KBM-7 (cell line): ENCODE data around the gene CEMIP2.

Experiments used
- DNase-seq: peaks from one replicate; pipeline ENCODE4 v3.0.0-alpha.2; 2015
- in situ Hi-C: fragments of 300-500 bp; cut with MboI; formaldehyde crosslinking; loops from 2 replicates; pipeline ENCODE4 v1.14.3; 2020; ENCODE audit warnings: low sequenced_read_pairs, low pct_unique_long_range_greater_than_20kb, mixed read lengths

CEMIP2 gene

DNA sequence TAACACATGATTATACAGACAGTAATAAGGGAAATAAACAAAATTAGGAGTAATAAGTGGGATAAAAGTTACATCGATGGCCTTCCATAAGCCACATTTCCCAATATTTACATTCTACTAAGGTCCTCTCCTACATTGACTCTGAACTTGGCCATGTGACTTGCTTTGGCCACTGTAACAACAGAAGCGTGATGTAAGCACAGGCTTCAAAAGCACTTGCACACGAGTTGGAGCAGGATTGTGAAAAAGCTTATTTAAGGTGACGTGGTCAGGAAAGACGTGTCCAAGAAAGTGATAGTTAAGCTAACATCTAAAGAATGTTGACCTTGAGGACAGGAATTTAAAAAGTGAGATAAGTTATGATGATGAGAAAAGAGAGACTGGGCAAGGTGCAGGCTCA lies 9.8 kb upstream of the CEMIP2 start:
- in situ Hi-C loops, result no loop called here
- DNase-seq, result no peak

DNA sequence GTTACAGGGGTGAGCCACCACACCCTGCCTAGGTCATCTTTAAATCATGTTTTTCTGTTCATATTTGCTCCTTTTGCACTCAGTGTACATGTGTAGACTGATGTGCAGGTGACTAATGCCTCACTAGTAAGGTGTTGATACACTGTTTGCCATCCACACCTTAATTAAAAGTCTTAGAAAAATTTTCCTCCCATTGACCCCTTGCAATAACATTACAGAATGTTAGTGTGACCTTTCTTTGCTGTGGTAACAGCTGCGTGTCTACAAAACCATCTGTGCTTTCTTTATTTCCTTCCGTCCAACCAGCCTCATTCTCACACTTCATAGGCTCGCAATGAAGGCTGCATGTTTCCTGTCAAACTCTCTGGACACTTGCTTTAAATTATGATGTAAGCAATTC lies 6.6 kb upstream of the CEMIP2 start:
- in situ Hi-C loops, result no loop called here

DNA sequence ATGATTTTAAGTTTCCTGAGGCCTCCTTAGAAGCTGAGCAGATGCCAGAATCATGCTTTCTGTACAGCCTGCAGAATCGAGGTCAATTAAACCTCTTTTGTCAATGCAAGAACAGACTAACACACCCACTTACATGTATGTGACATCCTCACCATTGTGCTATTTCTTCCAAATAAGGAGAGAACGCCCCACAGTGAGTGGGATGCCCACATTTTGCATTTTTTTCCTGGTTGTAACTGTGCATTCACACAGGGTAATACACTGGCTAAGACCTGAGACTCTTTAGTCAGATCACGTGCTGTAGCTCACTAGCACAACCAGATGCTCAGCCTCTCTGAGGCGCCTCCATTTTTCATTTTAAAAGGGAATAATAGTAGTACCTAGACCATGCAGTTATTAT lies 4.4 kb upstream of the CEMIP2 start:
- in situ Hi-C loops, result no loop called here
- DNase-seq, result no peak

More for the DNA sequence above, 6.6 kb upstream of the CEMIP2 start:
- DNase-seq, result no peak

DNA sequence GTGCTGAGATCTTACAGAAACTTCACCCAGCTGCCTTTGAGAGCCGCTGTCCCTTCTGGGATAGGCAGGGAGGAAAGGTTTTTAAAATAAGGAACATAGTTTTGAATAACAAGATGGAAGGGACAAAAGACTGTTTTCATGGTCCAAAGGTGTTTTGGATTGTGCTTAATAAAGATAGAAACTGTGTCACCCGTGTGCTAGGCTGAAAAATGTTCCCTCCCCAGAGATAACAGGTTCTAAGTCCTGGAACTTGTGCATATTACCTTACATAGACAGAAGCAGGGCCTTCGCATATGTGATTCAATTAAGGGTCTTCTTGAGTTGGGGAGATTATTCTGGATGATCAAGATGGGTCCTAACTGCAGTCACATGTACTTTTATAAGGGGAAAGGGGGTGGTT lies 1.9 kb upstream of the CEMIP2 start:
- no peak for DNase-seq
- in situ Hi-C loops, result no loop called here

DNA sequence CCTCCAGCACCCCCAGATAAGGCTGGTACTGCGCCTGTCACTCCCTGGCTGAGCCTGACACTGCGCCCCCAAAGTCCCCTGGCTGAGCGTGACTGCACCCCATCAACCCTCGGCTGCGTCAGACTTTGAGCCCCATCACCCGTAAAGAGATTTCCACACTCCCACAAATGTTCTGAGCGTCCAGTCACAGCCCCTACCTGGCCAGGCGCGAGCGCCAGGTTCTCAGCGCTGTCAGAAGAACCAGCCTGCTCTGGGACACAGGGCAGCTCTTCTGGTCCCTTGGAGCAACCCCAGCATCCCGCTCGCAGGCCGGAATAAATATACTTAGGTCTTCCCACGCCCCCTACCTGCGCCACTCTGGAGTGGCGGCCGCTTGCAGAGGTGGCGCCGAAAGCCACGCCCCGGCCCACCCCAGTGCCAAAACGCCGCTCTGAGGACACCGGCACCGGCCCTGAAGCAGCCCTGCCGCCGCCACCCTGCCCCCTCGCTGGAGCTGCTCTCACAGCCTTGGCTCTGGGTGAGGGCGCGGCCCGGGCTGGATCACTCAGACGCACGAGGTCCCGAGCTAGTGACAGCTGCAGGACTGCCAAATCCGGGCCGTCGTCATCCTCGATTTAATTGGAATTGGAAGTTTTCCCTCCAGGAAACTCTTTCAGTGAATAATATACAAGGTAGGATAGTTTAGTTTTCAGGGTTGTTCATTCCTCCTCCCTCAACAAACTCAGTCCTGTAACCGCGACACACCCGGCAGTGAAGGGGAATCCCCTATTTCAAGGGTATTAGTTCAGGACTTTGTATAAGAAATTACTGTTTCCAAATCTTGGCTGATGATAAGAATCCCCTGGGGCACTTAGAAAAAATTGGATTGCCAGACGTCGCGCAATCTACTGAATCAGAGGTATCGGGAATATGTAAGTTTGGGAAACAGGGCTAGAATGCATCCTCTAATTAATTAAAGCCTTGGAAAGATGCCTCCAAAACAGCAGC lies 1.2 kb upstream of the CEMIP2 start:
- DNase-seq, result peak; percentile 46
- in situ Hi-C loops, result no loop called here

DNA sequence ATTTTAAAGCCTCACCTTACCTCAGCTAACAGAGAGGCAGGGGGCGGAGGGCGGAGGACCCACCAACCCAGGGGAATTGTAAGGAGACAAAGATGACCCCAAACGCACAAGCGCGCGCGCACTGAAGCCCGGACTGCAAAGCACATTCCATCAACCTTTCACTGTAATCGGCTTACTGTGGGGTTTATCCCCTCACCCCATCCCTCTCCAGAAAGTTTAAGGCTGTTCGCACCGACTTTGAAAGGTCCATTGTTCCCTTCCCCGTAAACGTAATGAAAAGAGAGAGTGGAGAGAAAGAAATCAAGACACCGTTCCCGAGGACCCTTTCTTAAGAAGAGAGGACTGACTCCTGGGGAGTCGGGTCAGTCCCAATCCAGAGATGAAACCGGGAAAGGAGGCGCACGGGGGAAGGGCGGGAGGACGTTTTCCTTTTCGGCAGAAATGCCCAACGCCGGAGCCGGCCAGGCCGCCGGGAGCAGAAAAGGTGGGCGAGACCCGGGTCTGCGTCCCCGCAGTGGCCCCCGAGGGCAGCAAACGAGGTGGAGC lies 464 bp downstream of the CEMIP2 start:
- in situ Hi-C loops, result no loop called here
- peak; percentile 23 for DNase-seq

DNA sequence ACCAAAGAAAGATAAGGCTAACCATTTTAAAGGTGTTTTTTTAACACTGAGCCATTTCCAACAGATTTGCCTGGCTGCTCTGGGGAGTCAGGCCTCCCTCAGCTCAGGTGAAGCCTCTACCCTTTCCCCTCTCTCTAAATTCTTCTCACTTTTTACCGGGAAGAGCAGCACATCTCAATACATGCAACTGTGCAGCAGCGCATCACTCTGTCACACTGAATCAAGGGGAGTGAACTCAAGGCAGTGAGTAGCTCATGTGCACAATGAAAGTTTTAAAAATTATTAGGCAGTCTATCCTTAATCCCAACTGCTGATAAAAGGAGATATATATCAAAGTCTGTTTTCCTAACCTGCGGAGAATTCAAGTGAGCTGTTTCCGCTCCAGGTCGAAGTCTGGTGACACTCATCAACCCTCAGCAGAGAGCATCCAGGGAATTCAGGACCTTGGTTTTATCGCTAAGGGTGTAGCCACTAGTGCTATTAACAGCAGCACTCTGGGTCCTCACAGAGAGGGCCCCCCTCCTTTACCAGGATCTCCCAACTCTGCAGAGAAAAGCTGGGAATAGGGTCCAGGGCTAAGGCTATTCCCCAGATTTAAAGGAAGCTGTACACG lies 1.0 kb downstream of the CEMIP2 start:
- no peak for DNase-seq
- in situ Hi-C loops, result no loop called here

DNA sequence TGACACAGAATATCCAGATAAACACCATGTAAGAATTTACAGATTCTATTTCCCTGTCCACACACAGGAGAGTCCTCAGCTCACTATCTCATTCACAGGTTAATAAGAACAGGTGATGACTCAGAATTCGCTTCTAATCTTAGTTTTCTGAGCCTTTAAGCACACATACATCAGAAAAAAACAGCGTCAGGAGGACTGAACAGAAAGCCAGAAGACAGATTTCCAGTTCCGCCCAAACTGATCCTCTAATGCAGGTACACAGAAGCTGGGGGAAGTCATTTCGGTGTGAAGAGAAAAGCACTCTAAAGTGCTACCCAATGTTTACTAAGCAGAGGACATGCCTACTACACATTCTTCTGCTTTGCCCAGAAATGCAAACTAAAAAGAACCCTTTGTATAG lies 1.6 kb downstream of the CEMIP2 start:
- in situ Hi-C loops, result no loop called here
- DNase-seq, result no peak

DNA sequence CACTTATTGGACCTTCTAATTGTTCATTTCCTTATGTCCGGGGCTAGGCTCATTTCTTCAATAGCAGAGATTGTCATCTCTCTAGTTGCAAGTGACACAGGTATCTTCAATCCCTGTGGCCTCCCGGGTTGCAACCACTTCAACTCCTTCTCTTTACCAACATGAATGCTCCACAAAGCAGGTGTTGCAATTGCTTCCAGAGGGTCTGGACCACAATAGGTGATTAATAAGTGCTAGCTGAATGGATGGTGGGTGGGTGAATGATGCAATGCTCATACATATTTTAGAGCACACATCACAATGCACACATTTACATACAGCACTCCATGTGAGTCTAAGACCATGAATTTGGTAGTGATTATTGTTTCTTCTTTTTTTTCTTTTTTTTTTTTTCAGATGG lies 2.6 kb downstream of the CEMIP2 start:
- no peak for DNase-seq
- in situ Hi-C loops, result no loop called here

DNA sequence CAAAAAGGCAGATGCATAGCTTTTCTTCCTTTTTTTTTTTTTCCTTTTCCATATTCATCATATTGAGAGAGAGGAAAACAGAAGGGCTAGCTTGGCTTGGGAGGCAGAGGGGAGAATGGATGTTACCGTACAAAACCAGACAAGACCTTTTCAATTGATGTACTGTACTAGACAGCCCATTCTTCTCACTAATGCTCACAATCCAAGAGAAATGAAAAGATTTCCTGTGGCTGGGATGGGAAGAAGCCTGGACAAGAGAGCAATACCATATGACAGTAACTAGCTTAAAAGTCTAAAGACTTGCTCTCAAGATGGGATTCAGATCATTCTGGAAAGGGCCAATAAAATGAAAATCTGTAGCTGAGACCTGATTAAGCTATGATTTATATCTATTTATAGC lies 3.4 kb downstream of the CEMIP2 start:
- in situ Hi-C loops, result no loop called here
- no peak for DNase-seq

DNA sequence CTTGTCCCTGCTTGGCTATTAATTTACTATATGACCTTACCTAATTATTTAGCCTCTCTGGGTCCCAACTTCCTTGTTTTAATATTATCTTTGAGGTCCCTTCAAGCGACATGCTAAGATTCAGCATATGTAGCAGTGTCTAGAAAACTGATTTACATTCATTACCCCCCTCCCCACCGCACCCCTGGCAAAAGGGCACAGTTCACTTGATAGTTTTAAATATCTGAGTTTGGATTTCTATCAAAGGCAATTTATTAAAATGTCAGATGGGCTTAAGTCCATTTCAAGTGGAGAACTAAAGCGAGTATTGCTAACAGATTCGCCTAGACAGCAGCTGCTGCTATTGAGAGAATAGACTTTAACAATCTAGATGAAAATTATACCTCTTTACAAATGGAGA lies 3.9 kb downstream of the CEMIP2 start:
- no peak for DNase-seq
- in situ Hi-C loops, result no loop called here

DNA sequence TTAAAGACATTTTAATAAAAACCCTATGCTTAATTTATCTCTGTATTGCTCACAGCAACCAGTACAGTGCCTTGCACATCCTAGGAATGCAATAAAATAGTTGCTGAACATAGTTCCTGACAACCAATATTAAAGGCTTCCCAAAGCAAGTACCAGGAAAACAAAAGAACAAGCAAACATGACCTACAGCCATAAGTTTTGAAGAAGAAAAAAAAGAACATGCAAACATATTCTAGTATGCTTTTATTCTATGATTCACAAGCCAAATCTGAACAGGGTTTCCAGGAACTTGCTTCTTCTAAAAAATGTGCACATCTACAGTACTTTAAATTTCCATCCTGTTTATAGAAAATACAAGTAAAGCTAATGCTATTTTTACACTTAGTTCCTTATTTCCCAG lies 4.5 kb downstream of the CEMIP2 start:
- no peak for DNase-seq
- in situ Hi-C loops, result no loop called here

DNA sequence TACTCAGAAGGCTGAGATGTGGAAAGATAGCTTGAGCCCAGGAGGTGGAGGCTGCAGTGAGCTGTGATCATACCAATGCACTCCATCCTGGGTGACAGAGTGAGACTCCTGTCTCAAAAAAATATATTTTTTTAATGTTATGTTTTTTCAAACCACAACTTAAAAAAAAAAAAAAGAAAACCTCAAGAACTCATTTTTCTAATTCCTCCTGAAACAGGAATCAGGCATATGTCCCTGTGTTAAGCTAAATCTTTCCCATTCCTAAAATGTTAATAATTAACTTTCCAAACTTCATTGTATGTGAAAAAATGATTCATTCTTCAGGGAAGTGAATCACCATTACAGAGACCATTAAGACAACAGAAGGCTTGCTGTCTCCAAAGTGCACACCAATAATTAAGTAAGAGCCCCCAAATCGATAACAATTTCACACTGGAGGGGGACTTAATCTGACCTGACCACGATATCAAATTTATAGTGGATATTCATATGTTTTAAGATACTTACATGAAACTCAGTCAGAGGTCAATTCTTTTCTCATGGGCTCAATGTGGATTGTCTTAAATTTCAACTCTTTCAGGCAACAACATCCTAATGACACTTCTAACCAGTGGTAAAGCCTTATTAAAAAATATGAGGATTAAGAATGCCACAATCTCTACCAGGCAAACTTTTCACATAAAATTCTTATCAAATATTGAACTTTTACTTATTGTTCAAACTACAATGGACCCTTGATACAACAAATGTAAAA lies 5.2 kb downstream of the CEMIP2 start:
- in situ Hi-C loops, result no loop called here

DNA sequence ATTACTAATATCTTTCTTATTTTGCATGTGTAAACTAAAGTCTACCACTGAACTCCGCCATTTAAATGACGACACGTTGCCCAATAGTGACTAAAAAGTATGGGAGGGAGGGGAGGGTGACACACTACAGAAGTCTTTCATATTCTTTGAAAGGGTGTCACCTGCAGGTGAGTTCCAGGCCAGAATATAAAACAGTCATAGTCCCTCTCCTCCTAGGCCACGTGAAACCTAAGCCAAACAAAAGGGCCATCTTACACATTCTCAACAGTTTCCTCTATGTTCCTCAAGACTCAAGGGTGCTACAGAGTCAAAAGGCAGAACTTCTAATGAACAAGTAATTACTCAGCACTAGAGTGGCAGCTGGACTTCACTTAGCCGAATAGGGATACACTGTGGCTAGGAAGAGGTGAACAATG lies 6.4 kb downstream of the CEMIP2 start:
- DNase-seq, result no peak
- in situ Hi-C loops, result no loop called here

More for the DNA sequence above, 5.2 kb downstream of the CEMIP2 start:
- DNase-seq, result no peak

DNA sequence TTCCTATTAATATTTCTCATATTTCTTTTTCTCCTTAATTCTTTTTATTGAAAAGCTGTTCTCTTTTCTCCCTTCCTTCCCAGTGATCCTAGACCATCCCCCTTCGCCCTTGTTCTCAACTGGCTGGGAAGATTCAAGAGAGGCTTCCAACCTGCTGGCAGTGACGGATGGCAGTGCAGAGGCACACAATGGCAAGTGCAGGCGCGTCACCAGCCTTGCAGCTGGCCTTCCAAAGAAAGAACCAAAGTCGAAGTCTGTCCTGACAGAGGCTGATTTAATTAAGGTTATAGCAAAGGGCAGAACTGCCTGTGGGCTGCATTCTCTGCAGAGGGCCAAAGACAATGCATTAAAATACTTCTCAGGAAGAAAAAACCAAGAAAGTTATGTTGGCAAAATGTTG lies 7.4 kb downstream of the CEMIP2 start:
- DNase-seq, result no peak
- in situ Hi-C loops, result no loop called here

DNA sequence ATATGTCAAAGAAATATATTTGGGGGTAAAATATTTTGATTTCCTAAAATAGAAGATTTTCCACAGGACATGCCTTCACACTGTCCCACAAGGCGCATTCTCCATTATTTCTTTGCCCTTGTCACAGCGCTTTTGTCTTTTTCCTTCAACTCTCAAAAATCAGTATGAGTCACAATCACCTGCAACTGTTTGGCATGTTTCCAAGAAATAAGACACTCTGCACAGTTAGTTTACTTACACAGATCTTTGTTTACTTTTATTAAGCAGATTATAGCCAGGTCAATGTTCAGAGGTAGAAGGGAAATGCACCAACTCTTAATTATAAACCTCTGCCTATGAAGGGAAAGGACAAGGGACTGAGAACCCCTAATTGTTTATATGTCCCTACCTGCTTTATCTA lies 9.5 kb downstream of the CEMIP2 start:
- DNase-seq, result no peak
- in situ Hi-C loops, result no loop called here

DNA sequence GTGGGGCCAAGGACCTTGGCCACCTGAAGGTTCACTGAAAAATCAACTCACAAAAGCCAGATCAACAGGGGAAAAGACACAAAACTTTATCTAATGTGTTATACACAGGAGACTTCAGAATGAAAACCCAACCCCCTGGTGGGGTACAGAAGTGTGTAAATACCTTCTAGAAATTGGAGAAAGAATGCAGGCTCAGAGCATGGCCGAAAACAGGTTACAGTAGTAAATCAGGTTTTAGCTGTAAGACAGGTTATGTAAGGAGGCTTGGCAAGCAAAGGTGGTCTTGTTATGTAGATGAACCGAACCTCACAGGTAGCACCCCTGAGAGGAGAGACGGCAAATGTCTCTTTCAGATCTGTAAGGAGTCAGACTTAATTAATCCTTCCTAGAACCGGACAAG lies 10.0 kb downstream of the CEMIP2 start:
- in situ Hi-C loops, result no loop called here
- DNase-seq, result no peak

DNA sequence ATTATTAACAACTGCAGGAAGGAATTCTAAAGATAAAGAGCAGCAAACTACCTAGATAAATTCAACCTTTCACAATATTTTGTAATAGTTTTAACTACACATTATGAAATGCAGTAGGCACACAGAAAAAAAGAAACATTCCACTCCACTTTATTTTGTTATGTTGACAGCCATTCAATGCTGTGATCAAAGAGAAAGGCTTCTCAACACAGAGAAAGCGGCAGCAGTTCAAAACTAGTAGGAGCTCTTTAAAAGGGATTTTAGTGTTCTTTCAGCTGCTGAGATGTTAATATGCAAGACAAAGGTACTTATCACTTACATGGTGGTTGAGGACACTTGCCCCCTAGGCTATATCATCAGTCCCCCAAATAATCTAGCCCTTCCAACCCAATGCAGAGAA lies 11.6 kb downstream of the CEMIP2 start:
- in situ Hi-C loops, result no loop called here
- no peak for DNase-seq

DNA sequence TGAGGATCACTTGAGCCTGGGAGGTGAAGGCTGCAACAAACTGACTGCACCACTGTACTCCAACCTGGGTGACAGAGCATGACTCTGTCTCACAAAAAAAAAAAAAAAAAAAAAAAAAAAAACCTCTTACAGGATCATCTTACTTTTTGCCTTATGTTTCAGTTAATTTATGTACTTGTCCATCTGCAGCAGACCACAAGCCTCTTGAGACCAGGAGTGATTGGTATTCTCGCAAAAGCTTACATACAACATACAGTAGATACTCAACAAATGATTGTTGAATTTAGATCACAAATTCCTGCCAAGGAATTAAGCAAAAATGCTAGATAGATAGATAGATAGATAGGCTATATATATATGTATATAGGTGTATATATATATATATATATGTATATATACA lies 12.4 kb downstream of the CEMIP2 start:
- in situ Hi-C loops, result no loop called here
- no peak for DNase-seq

DNA sequence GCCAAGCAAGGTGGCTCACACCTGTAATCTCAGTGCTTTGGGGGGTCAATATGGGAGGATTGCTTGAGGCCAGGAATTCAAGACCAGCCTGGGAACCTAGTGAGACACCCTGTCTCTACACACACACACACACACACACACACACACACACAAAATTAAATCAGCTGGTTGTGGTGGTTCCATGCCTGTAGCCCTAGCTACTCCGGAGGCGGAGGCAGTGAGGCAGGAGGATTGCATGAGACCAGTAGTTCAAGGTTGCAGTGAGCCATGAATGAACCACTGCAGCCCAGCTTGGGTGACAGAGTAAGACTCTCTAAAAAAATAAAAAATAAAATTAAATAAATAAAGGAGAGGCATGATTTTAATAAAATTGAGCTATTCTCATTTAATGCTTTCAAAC lies 13.1 kb downstream of the CEMIP2 start:
- in situ Hi-C loops, result no loop called here
- no peak for DNase-seq
